Right lobe of liver (tissue), 6 donors: Measurements from ENCODE around the gene ARHGDIB. TPM values are rescaled to one million over a fixed set of nuclear protein-coding genes. Genes with fewer than 3 reads are reported as not detected.

Experiments
- ATAC-seq, 4 donors: fragments of 200-7000 bp; cut with Tn5 transposase; one replicate each; pipeline ENCODE4 v1.9.1; 2020; ENCODE audit warnings: mild to moderate bottlenecking in 4 of 4, moderate library complexity in 4 of 4
- DNase-seq, 3 donors: peaks; one replicate each; pipeline ENCODE4 v3.0.0-alpha.2; 2020
- H3K27ac ChIP-seq, 3 donors: fragments of 200-600 bp; one replicate each; pipeline ENCODE4 v1.8.0; 2022
- H3K27me3 ChIP-seq, 2 donors: fragments of 200-600 bp; one replicate each; pipeline ENCODE4 v1.8.0; 2022
- H3K36me3 ChIP-seq, 4 donors: fragments of 200-600 bp; sonication (generic) in 1 of 4; one replicate each; pipeline versions ENCODE4 v1.5.1 to v1.8.0; 2017 to 2022; ENCODE audit warnings: control low read depth in 1 of 4
- H3K4me1 ChIP-seq, 4 donors: fragments of 200-600 bp; sonication (generic) in 1 of 4; one replicate each; pipeline versions ENCODE4 v1.5.1 to v1.8.0; 2017 to 2022; ENCODE audit warnings: control low read depth in 1 of 4
- H3K4me3 ChIP-seq, 3 donors: fragments of 200-600 bp; one replicate each; pipeline ENCODE4 v1.8.0; 2022
- H3K9me3 ChIP-seq, 4 donors: fragments of 200-600 bp; sonication (generic) in 1 of 4; one replicate each; pipeline versions ENCODE4 v1.5.1 to v1.8.0; 2017 to 2022; ENCODE audit warnings: control low read depth in 1 of 4
- POLR2A ChIP-seq: fragments of 450-650 bp; IDR thresholded peaks from one replicate; pipeline ENCODE4 v1.6.1; 2017; ENCODE audit warnings: antibody characterized with exemption, mild to moderate bottlenecking
- WGBS: methylation state at CpG from one replicate; pipeline ENCODE4 v1.1.6; 2018; ENCODE audit warnings: low coverage, low lambda C conversion rate; ENCODE audit not compliant: insufficient coverage; ENCODE audit errors: missing lambda C conversion rate; 5-methylcytosine and 5-hydroxymethylcytosine counted together
- intact Hi-C, 2 donors: fragments of 100-400 bp; cut with DNase I; formaldehyde crosslinking; loops; one replicate each; pipeline versions ENCODE4 v1.11.2 to v1.14.1; 2022
- total RNA-seq, 6 experiments: library from RNA; depleted of rRNA in 2 of 6; stranded (reverse); fragments of >200 nt in 2 of 6; fragmentation: NEBNext Ultra II Directional in 3 of 6; extraction: Animal tissue kit (Norgen Biotek cat#: 25700) in 3 of 6; gene quantifications; one replicate each; pipeline versions ENCODE4 v1.1.0 to v1.2.4, GENCODE V29; 2016 to 2023
- TF ChIP-seq, protein P1 (sequence below), 4 donors: fragments of 200-600 bp in 3 of 4; fragments of 450-650 bp in 1 of 4; IDR thresholded peaks; one replicate each; pipeline versions ENCODE4 v1.5.1 to v1.8.0; 2016 to 2022; ENCODE audit warnings: antibody characterized with exemption in 4 of 4, mild to moderate bottlenecking in 2 of 4
- donor health status: DM: no; HTN: yes; CAD: no.
- donor health status: DM: no; HTN: no; CAD: no.
- donor health status: DM: no; HTN: no; CAD: no.
- donor health status: DM: no; HTN: yes; CAD: no.
- donor health status: DM: no; HTN: yes; CAD: no.

Gene ARHGDIB
- total RNA-seq, 6 experiments from 2014 or later = 17.2 to 58.1 (median 31.9) TPM

DNA sequence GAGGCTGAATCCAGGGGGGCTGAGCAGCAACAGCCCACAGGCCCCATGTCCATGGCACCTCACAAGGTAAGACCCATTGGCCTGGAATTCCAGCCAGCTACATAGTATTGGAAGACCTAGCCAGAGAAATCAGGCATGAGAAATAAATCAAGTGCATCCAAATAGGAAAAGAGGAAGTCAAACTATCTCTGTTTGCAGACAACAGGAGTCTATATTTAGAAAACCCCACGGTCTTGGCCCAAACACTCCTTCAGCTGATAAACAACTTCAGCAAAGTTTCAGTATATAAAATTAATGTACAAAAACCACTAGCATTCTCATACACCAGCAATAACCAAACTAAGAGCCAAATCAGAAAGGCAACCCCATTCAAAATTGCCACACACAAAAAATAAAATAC lies 28.4 kb upstream of the ARHGDIB start:
- DNase-seq = no peak
- Histone ChIP-seq H3K27me3 (no peaks in the 10 kb centered on the region), H3K4me3 (no peak overlapping the region), H3K27ac (no peak overlapping the region), H3K4me1 (no peaks in the 10 kb centered on the region), H3K9me3 (no peaks in the 10 kb centered on the region), H3K36me3 (no peaks in the 10 kb centered on the region)
- ATAC-seq = peak in 1 of 4 donors; percentile 38
- 40% methylated on average over 1 of the region's 1 CpG for WGBS
- TF ChIP-seq, protein P1, sequence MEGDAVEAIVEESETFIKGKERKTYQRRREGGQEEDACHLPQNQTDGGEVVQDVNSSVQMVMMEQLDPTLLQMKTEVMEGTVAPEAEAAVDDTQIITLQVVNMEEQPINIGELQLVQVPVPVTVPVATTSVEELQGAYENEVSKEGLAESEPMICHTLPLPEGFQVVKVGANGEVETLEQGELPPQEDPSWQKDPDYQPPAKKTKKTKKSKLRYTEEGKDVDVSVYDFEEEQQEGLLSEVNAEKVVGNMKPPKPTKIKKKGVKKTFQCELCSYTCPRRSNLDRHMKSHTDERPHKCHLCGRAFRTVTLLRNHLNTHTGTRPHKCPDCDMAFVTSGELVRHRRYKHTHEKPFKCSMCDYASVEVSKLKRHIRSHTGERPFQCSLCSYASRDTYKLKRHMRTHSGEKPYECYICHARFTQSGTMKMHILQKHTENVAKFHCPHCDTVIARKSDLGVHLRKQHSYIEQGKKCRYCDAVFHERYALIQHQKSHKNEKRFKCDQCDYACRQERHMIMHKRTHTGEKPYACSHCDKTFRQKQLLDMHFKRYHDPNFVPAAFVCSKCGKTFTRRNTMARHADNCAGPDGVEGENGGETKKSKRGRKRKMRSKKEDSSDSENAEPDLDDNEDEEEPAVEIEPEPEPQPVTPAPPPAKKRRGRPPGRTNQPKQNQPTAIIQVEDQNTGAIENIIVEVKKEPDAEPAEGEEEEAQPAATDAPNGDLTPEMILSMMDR (IDR thresholded peaks at IDR 0.05) = no peak
- TF ChIP-seq POLR2A = no peak
- intact Hi-C loops = loop anchor here (10.0 kb wide), 1 partner anchor 145 kb away; the partner anchor contains the start of gene ART4 (in 2 of the 2)

DNA sequence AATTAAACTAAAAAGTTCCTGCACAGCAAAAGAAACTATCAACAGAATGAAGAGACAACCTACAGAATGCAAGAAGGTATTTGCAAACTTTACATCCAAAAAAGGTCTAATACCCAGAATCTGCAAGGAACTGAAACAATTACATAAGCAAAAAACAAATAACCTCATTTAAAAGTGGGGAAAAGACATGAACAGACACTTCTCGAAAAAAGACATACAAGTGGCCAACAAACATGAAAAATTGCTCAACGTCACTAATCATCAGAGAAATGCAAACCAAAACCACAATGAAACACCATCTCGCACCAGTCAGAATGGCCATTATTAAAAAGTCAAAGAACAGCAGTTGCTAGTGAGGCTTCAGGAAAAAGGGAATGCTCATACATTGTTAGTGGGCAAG lies 26.6 kb upstream of the ARHGDIB start:
- DNase-seq (no peak), ATAC-seq (no peak)
- no peak overlapping the region for H3K4me3 ChIP-seq
- TF ChIP-seq, protein P1 (IDR thresholded peaks at IDR 0.05) = no peak
- no peak for TF ChIP-seq POLR2A
- intact Hi-C loops = no loop called here
- 50% methylated on average over 3 of the region's 3 CpGs for whole genome bisulfite sequencing
- no peaks in the 10 kb centered on the region for H3K9me3 ChIP-seq
- no peak overlapping the region for H3K27ac ChIP-seq
- H3K27me3 ChIP-seq = no peaks in the 10 kb centered on the region
- H3K4me1 ChIP-seq = no peaks in the 10 kb centered on the region
- H3K36me3 ChIP-seq = no peaks in the 10 kb centered on the region

DNA sequence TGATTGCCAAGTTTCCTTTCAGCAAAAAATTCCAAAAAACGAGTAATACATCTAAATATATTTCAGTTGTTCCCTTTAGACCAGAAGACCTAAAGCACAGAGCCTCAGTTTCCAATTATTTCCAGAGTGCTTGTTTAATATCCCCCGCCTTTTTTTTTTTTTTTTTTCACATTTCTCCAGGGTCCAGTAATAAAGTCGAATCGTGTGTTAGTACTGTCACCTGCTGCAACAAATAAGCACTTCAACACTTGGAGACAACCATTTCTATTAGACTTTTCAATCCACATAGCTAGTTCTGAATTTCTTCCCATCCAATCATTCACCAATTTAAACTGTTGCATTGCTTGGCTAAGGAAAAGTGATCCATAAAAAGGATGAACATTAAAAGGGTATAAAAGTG lies 25.0 kb upstream of the ARHGDIB start:
- no peak for ATAC-seq
- H3K4me3 ChIP-seq = no peak overlapping the region

DNA sequence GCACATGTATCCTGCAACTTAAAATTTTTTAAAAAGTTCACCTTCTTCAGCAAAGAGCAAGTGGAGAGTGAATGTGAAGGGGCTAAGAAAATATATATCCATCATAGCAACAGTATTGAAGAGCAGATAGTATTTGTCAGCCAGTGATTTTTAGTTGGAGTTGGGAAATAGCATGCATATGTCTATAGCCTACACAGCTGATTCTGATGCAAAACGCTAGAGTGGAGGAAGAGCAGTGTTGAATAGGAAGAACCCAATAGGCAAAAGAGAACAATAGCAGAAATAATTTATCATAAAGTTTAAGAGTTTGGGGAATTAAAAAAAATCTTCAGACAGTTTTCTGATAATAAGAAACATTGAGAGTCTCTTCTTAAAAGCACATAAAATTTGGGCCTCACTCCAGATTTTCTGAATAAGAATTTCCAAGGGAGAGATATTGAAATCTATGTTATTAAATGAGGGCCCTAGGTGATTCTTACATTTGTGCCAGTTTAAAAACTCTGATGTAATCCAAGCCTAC lies 23.4 kb upstream of the ARHGDIB start:
- Histone ChIP-seq H3K27me3 (no peaks in the 10 kb centered on the region), H3K36me3 (no peaks in the 10 kb centered on the region), H3K4me3 (no peak overlapping the region), H3K9me3 (no peaks in the 10 kb centered on the region), H3K27ac (no peak overlapping the region), H3K4me1 (no peaks in the 10 kb centered on the region)
- TF ChIP-seq, protein P1 (IDR thresholded peaks at IDR 0.05) = no peak
- TF ChIP-seq POLR2A = no peak
- intact Hi-C loops = no loop called here
- DNase-seq (no peak), ATAC-seq (no peak)
- 56% methylated on average over 1 of the region's 1 CpG for WGBS

More for the DNA sequence above, 25.0 kb upstream of the ARHGDIB start:
- no peaks in the 10 kb centered on the region for H3K36me3 ChIP-seq
- no peak overlapping the region for H3K27ac ChIP-seq
- intact Hi-C loops = no loop called here
- TF ChIP-seq, protein P1 (IDR thresholded peaks at IDR 0.05) = no peak
- no peak for TF ChIP-seq POLR2A
- no peaks in the 10 kb centered on the region for H3K27me3 ChIP-seq
- no peaks in the 10 kb centered on the region for H3K4me1 ChIP-seq
- no peak for DNase-seq
- H3K9me3 ChIP-seq = no peaks in the 10 kb centered on the region
- 53% methylated on average over 4 of the region's 4 CpGs for WGBS

DNA sequence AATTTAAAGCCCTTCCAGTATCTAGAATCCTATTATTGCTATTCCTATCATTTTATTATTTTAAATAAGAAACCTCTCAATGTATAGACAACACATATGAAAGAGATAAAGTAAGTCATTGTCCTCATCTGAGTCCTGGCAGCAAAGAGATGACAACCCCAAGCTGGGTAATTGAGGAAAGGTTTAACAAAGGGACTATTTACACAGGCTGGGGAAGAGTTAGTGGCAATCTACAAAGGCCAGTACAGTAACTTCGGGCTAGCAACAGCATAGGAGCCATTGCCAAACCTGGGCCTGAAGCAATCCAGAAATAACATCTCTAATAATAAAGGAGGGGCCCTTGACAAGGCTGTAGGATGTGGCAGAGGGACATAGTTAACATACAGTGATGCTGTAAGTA lies 22.6 kb upstream of the ARHGDIB start:
- no peaks in the 10 kb centered on the region for H3K27me3 ChIP-seq
- no peaks in the 10 kb centered on the region for H3K9me3 ChIP-seq
- no peak overlapping the region for H3K27ac ChIP-seq
- H3K36me3 ChIP-seq = no peaks in the 10 kb centered on the region
- H3K4me1 ChIP-seq = no peaks in the 10 kb centered on the region
- no peak for ATAC-seq
- intact Hi-C loops = no loop called here
- DNase-seq = no peak
- 17% methylated on average over 1 of the region's 1 CpG for WGBS
- no peak overlapping the region for H3K4me3 ChIP-seq
- TF ChIP-seq, protein P1 (IDR thresholded peaks at IDR 0.05) = no peak
- no peak for TF ChIP-seq POLR2A
